Neural progenitor cell (in vitro differentiated cells): Measurements from ENCODE around the gene METRN. TPM values are rescaled to one million over a fixed set of nuclear protein-coding genes. Genes with fewer than 3 reads are reported as not detected.
A peak's percentile ranks its signal among the peaks of the same experiment; 100 is the strongest.

ENCODE experiments used
- DNase-seq: peaks from one replicate; pipeline ENCODE4 v3.0.0-alpha.2; 2016; ENCODE audit warnings: low spot score
- H2AFZ ChIP-seq: fragments of 200-600 bp; sonication (generic); replicated peaks from 2 replicates; pipeline ENCODE4 v1.6.1; 2016; ENCODE audit warnings: antibody characterized with exemption
- H3F3A ChIP-seq: fragments of 200-600 bp; sonication (generic); 2 replicates; pipeline ENCODE4 v1.6.1; 2016; ENCODE audit warnings: antibody characterized with exemption, low read depth
- H3K27ac ChIP-seq: fragments of 200-600 bp; sonication (generic); 2 replicates; pipeline ENCODE4 v1.5.1; 2016; ENCODE audit warnings: mild to moderate bottlenecking
- H3K27me3 ChIP-seq: fragments of 200-600 bp; sonication (generic); 2 replicates; pipeline ENCODE4 v1.6.1; 2016; ENCODE audit warnings: mild to moderate bottlenecking, moderate library complexity
- H3K36me3 ChIP-seq: fragments of 200-600 bp; sonication (generic); 2 replicates; pipeline ENCODE4 v1.5.1; 2016
- H3K4me1 ChIP-seq: fragments of 200-600 bp; sonication (generic); 2 replicates; pipeline ENCODE4 v1.6.1; 2016; ENCODE audit warnings: mixed run types
- H3K4me2 ChIP-seq: fragments of 200-600 bp; sonication (generic); 2 replicates; pipeline ENCODE4 v1.6.1; 2016
- H3K4me3 ChIP-seq: fragments of 200-600 bp; sonication (generic); 2 replicates; pipeline ENCODE4 v1.5.1; 2016
- H3K79me2 ChIP-seq: fragments of 200-600 bp; sonication (generic); 2 replicates; pipeline ENCODE4 v1.6.1; 2016; ENCODE audit warnings: low read depth
- H3K9ac ChIP-seq: fragments of 200-600 bp; sonication (generic); 2 replicates; pipeline ENCODE4 v1.6.1; 2016
- H3K9me3 ChIP-seq: fragments of 200-600 bp; sonication (generic); 2 replicates; pipeline ENCODE4 v1.5.1; 2016; ENCODE audit warnings: low read depth
- H4K20me1 ChIP-seq: fragments of 200-600 bp; sonication (generic); 2 replicates; pipeline ENCODE4 v1.6.1; 2016; ENCODE audit warnings: low read depth
- H3K27ac Mint-ChIP-seq: 3 replicates; pipeline ENCODE4 v1.8.0; 2021; ENCODE audit warnings: mixed read lengths
- H3K27me3 Mint-ChIP-seq: 2 replicates; pipeline ENCODE4 v1.8.0; 2022; ENCODE audit warnings: low read depth, mild to moderate bottlenecking, inconsistent platforms, moderate library complexity, mixed read lengths; ENCODE audit not compliant: insufficient read depth
- H3K36me3 Mint-ChIP-seq: 3 replicates; pipeline ENCODE4 v1.8.0; 2021; ENCODE audit warnings: mixed read lengths
- H3K4me1 Mint-ChIP-seq: 3 replicates; pipeline ENCODE4 v1.8.0; 2021; ENCODE audit warnings: mixed read lengths
- H3K4me3 Mint-ChIP-seq: 3 replicates; pipeline ENCODE4 v1.8.0; 2021; ENCODE audit warnings: mild to moderate bottlenecking, moderate library complexity, mixed read lengths
- H3K9me3 Mint-ChIP-seq: 3 replicates; pipeline ENCODE4 v1.8.0; 2020; ENCODE audit warnings: mixed read lengths
- EZH2 ChIP-seq: fragments of 200-600 bp; sonication (generic); IDR thresholded peaks from 2 replicates; pipeline ENCODE4 v1.6.1; 2017; ENCODE audit warnings: antibody characterized with exemption, mild to moderate bottlenecking, moderate library complexity
- EZH2phosphoT487 ChIP-seq: fragments of 200-600 bp; sonication (generic); IDR thresholded peaks from 2 replicates; pipeline ENCODE4 v1.6.1; 2017; ENCODE audit warnings: antibody characterized with exemption
- total RNA-seq: library from RNA; depleted of rRNA; stranded (reverse); fragments of >200 nt; gene quantifications from 2 replicates; pipeline ENCODE4 v1.2.3, GENCODE V29; 2015; ENCODE audit warnings: low replicate concordance
- TF ChIP-seq, protein P1 (sequence below): fragments of 200-600 bp; sonication (generic); IDR thresholded peaks from 2 replicates; pipeline ENCODE4 v1.5.1; 2017; ENCODE audit warnings: antibody characterized with exemption, mild to moderate bottlenecking

METRN gene
- total RNA-seq, 1 donor from 2014 or later = 24.3 TPM

DNA sequence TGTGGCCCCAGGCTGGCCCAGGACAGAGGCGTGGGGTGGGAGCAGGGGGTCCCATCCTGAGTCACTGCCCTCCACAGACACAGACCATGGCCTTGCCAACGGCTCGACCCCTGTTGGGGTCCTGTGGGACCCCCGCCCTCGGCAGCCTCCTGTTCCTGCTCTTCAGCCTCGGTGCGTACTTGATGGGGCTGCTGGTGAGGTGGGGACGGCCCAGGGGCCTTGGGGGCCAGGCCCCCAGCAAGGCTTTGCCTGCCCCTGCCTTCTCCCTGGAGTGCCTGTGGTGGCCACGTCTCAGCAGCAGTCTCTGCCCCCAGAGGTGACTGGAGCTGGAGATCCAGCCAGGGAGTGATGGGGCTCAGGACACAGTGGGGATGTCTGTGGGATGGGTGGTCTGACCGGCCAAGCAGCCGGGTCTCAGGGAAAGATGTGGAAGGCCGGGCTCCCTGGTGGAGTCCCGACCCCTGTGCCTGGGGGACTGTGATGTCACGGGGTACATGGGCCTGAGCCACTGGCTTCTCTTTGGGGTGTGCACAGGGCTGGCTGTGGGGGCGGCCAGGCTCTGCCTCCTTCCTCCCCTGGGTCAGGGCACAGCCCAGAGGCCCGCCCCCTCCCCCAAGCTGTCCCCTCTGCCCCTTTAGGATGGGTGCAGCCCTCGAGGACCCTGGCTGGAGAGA is 47.8 kb downstream of the METRN start:
- Mint-ChIP-seq H3K27ac (no peak overlapping the region), H3K4me1 (peaks cover 11% of the 10 kb centered on the region), H3K4me3 (no peak overlapping the region), H3K9me3 (peaks cover 2% of the 10 kb centered on the region), H3K27me3 (peaks cover 7% of the 10 kb centered on the region), H3K36me3 (no peaks in the 10 kb centered on the region)
- H3K36me3 ChIP-seq = no peaks in the 10 kb centered on the region
- no peak overlapping the region for H3K27ac ChIP-seq
- H3K9ac ChIP-seq = no peak overlapping the region
- H3K9me3 ChIP-seq = no peaks in the 10 kb centered on the region
- H3K4me1 ChIP-seq = peaks cover 8% of the 10 kb centered on the region
- H3K79me2 ChIP-seq = no peaks in the 10 kb centered on the region
- no peaks in the 10 kb centered on the region for H4K20me1 ChIP-seq
- H3K4me3 ChIP-seq = no peak overlapping the region
- TF ChIP-seq EZH2 (no peak), EZH2phosphoT487 (no peak)
- TF ChIP-seq, protein P1, sequence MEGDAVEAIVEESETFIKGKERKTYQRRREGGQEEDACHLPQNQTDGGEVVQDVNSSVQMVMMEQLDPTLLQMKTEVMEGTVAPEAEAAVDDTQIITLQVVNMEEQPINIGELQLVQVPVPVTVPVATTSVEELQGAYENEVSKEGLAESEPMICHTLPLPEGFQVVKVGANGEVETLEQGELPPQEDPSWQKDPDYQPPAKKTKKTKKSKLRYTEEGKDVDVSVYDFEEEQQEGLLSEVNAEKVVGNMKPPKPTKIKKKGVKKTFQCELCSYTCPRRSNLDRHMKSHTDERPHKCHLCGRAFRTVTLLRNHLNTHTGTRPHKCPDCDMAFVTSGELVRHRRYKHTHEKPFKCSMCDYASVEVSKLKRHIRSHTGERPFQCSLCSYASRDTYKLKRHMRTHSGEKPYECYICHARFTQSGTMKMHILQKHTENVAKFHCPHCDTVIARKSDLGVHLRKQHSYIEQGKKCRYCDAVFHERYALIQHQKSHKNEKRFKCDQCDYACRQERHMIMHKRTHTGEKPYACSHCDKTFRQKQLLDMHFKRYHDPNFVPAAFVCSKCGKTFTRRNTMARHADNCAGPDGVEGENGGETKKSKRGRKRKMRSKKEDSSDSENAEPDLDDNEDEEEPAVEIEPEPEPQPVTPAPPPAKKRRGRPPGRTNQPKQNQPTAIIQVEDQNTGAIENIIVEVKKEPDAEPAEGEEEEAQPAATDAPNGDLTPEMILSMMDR = no peak
- no peak overlapping the region for H2AFZ ChIP-seq
- peaks cover 7% of the 10 kb centered on the region for H3F3A ChIP-seq
- H3K27me3 ChIP-seq = no peaks in the 10 kb centered on the region
- DNase-seq = no peak
- H3K4me2 ChIP-seq = no peak overlapping the region

GRCh38 chr16:763369-764183 is 48.7 kb downstream of the METRN start:
- no peak overlapping the region for H3K27ac ChIP-seq
- H3K36me3 Mint-ChIP-seq = no peaks in the 10 kb centered on the region
- H3K4me3 ChIP-seq = no peak overlapping the region
- H3K9ac ChIP-seq = no peak overlapping the region
- no peaks in the 10 kb centered on the region for H3K27me3 ChIP-seq
- no peaks in the 10 kb centered on the region for H3K36me3 ChIP-seq
- H3K27ac Mint-ChIP-seq = no peak overlapping the region
- H3K4me3 Mint-ChIP-seq = no peak overlapping the region
- H2AFZ ChIP-seq = no peak overlapping the region
- H3K4me2 ChIP-seq = no peak overlapping the region
- H3K4me1 ChIP-seq = peaks cover 8% of the 10 kb centered on the region
- no peaks in the 10 kb centered on the region for H3K79me2 ChIP-seq
- H3K9me3 Mint-ChIP-seq = no peaks in the 10 kb centered on the region
- peaks cover 9% of the 10 kb centered on the region for H3K4me1 Mint-ChIP-seq
- no peak for DNase-seq
- no peaks in the 10 kb centered on the region for H4K20me1 ChIP-seq
- peaks cover 4% of the 10 kb centered on the region for H3K27me3 Mint-ChIP-seq
- TF ChIP-seq EZH2phosphoT487 (no peak), EZH2 (no peak)
- TF ChIP-seq, protein P1 = no peak
- H3K9me3 ChIP-seq = no peaks in the 10 kb centered on the region
- peaks cover 7% of the 10 kb centered on the region for H3F3A ChIP-seq

GRCh38 chr16:764184-764750 is 49.3 kb downstream of the METRN start:
- no peak overlapping the region for H3K4me3 ChIP-seq
- no peaks in the 10 kb centered on the region for H3K36me3 ChIP-seq
- H3K9ac ChIP-seq = no peak overlapping the region
- Mint-ChIP-seq H3K36me3 (no peaks in the 10 kb centered on the region), H3K27me3 (peaks cover 3% of the 10 kb centered on the region), H3K9me3 (no peaks in the 10 kb centered on the region), H3K27ac (peak overlapping the region; percentile 72), H3K4me1 (peaks cover 9% of the 10 kb centered on the region), H3K4me3 (no peak overlapping the region)
- no peaks in the 10 kb centered on the region for H3K79me2 ChIP-seq
- TF ChIP-seq, protein P1 = no peak
- no peak for TF ChIP-seq EZH2
- no peak for TF ChIP-seq EZH2phosphoT487
- DNase-seq = no peak
- H3F3A ChIP-seq = peaks cover 6% of the 10 kb centered on the region
- H4K20me1 ChIP-seq = no peaks in the 10 kb centered on the region
- no peak overlapping the region for H3K4me2 ChIP-seq
- peaks cover 8% of the 10 kb centered on the region for H3K4me1 ChIP-seq
- H3K9me3 ChIP-seq = no peaks in the 10 kb centered on the region
- H3K27me3 ChIP-seq = no peaks in the 10 kb centered on the region
- no peak overlapping the region for H2AFZ ChIP-seq
- H3K27ac ChIP-seq = no peak overlapping the region
